Adrenal gland (tissue), 5 donors: ENCODE data around the gene RNASE4.

Experiments used
- POLR2A ChIP-seq, 2 donors: fragments of 450-650 bp; IDR thresholded peaks; one replicate each; pipeline ENCODE4 v1.6.1; 2017; ENCODE audit warnings: antibody characterized with exemption in 2 of 2, mild to moderate bottlenecking in 2 of 2, moderate library complexity in 1 of 2
- TF ChIP-seq, protein P1 (sequence below), 6 experiments: fragments of 450-650 bp in 4 of 6; fragments of 200-600 bp in 2 of 6; sonication (generic) in 1 of 6; IDR thresholded peaks; 1 replicate in 5 of 6; 2 replicates in 1 of 6; pipeline versions ENCODE4 v1.5.1 to v1.8.0; 2016 to 2021; ENCODE audit warnings: antibody characterized with exemption in 6 of 6, mild to moderate bottlenecking in 2 of 6, moderate library complexity in 1 of 6
- donor health status: DM: no; HTN: no; CAD: no.

GRCh38 chr14:20662968-20663732, 21.2 kb upstream of the RNASE4 start:
- TF ChIP-seq, protein P1, sequence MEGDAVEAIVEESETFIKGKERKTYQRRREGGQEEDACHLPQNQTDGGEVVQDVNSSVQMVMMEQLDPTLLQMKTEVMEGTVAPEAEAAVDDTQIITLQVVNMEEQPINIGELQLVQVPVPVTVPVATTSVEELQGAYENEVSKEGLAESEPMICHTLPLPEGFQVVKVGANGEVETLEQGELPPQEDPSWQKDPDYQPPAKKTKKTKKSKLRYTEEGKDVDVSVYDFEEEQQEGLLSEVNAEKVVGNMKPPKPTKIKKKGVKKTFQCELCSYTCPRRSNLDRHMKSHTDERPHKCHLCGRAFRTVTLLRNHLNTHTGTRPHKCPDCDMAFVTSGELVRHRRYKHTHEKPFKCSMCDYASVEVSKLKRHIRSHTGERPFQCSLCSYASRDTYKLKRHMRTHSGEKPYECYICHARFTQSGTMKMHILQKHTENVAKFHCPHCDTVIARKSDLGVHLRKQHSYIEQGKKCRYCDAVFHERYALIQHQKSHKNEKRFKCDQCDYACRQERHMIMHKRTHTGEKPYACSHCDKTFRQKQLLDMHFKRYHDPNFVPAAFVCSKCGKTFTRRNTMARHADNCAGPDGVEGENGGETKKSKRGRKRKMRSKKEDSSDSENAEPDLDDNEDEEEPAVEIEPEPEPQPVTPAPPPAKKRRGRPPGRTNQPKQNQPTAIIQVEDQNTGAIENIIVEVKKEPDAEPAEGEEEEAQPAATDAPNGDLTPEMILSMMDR (IDR thresholded peaks at IDR 0.05): peak in 5 of 6 experiments; percentile 13 to 50 (median 43)
- TF ChIP-seq POLR2A (IDR thresholded peaks at IDR 0.05): no peak
